Measurements from ENCODE around the gene CDH6. TPM values are rescaled to one million over a fixed set of nuclear protein-coding genes. Genes with fewer than 3 reads are reported as not detected.
"Not testable (repeated sequence)": the region's sequence is repeated elsewhere in the genome, so short reads cannot be mapped to it uniquely, and the experiment has no call there.

CDH6 gene
- total and polyA plus RNA-seq, 2 experiments from 2014 or later: 0.77 TPM; not detected in 1

GRCh38 chr5:31359839-31360238 lies 166.4 kb downstream of the CDH6 start:
- no peak overlapping the region for H3K4me3 ChIP-seq
- H3K27me3 ChIP-seq: no peaks in the 10 kb centered on the region
- no peak for DNase-seq (ENCODE audit: low read depth in 1 of 2, low spot score in 1 of 2)
- TF ChIP-seq, protein P1, sequence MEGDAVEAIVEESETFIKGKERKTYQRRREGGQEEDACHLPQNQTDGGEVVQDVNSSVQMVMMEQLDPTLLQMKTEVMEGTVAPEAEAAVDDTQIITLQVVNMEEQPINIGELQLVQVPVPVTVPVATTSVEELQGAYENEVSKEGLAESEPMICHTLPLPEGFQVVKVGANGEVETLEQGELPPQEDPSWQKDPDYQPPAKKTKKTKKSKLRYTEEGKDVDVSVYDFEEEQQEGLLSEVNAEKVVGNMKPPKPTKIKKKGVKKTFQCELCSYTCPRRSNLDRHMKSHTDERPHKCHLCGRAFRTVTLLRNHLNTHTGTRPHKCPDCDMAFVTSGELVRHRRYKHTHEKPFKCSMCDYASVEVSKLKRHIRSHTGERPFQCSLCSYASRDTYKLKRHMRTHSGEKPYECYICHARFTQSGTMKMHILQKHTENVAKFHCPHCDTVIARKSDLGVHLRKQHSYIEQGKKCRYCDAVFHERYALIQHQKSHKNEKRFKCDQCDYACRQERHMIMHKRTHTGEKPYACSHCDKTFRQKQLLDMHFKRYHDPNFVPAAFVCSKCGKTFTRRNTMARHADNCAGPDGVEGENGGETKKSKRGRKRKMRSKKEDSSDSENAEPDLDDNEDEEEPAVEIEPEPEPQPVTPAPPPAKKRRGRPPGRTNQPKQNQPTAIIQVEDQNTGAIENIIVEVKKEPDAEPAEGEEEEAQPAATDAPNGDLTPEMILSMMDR (IDR thresholded peaks at IDR 0.05; ENCODE audit: low read depth, low read length): no peak
- H3K27ac ChIP-seq: no peak overlapping the region
- H3K4me1 ChIP-seq (ENCODE audit: low read depth): no peaks in the 10 kb centered on the region
- H3K36me3 ChIP-seq: no peaks in the 10 kb centered on the region
- no peaks in the 10 kb centered on the region for H3K9me3 ChIP-seq (ENCODE audit: low read depth)

DNA sequence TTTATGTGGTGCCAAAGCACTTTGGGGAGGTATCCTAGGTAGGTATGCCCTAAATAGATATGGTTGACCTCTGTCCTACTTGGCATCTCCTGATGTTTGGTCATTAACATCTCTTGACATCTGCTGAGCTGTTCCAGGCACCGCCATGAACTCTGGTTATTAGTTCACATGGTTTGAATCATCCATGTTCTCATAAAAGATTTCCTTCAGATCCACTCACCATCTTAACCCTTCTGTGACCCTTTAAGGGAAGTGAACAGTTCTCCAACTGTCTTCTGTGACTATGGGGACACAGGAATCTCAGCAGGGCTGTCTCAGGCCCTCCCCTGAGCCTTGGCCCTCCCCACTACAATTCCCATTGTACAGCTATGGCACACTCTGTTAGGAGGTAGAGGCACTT lies 167.7 kb downstream of the CDH6 start:
- no peaks in the 10 kb centered on the region for H3K27me3 ChIP-seq
- H3K27ac ChIP-seq: no peak overlapping the region
- H3K4me1 ChIP-seq (ENCODE audit: low read depth): no peaks in the 10 kb centered on the region
- no peaks in the 10 kb centered on the region for H3K9me3 ChIP-seq (ENCODE audit: low read depth)
- TF ChIP-seq, protein P1 (IDR thresholded peaks at IDR 0.05; ENCODE audit: low read depth, low read length): no peak
- no peak overlapping the region for H3K4me3 ChIP-seq
- peak in 1 of 2 donors; percentile 65 for DNase-seq (ENCODE audit: low read depth in 1 of 2, low spot score in 1 of 2)
- H3K36me3 ChIP-seq: no peaks in the 10 kb centered on the region

DNA sequence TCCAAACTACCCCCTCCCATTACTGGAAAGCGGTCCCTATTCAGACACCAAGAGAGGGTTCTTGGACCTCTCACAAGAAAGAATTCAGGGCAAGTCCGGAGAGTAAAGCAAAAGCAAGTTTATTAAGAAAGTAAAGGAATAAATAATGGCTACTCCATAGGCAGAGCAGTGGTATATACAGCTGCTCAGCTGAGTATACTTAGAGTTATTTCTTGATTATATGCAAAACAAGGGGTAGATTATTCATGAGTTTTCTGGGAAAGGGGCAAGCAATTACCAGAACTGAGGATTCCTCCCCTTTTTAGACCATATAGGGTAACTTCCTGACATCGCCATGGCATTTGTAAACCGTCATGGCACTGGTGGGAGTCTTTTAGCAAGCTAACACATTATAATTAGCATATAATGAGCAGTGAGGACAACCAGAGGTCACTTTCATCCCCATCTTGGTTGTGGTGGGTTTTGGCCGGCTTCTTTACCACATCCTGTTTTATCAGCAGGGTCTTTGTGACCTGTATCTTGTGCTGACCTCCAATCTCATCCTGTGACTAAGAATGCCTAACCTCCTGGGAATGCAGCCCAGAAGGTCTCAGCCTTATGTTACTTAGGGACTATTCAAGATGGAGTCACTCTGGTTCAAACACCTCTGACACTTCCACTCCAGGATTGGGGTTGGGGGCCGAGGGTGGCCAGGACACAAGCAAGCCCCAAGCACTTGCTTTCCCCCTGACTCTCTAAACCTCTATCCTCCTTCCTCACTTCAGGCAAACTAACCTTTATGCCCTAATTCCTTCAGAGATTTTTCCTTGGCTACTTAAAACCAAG lies 168.4 kb downstream of the CDH6 start:
- not testable (repeated sequence) for H3K4me3 ChIP-seq; H3K27ac ChIP-seq; H3K36me3 ChIP-seq; H3K9me3 ChIP-seq (ENCODE audit: low read depth); H3K4me1 ChIP-seq (ENCODE audit: low read depth); H3K27me3 ChIP-seq
- DNase-seq (ENCODE audit: low read depth in 1 of 2, low spot score in 1 of 2): peak in 1 of 2 donors; percentile 38

DNA sequence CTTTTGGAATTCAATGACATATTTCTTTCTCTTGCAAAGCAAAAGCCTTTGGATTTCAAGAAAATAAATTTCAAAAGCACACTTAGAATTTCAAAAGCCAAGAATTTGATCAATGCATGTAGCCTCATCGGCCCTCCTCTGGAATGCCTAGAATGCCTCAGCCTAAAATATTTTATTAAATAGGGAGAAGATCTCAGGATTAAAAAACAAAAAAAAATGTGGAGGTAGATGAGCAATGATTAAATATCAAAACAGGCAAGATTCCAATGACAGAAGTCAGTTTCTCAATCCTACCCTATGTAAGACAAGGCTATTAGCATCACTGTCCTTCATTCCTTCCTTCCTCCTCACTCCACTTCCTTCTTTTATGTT lies 169.0 kb downstream of the CDH6 start:
- no peaks in the 10 kb centered on the region for H3K27me3 ChIP-seq
- H3K27ac ChIP-seq: no peak overlapping the region
- no peaks in the 10 kb centered on the region for H3K36me3 ChIP-seq
- H3K4me1 ChIP-seq (ENCODE audit: low read depth): no peaks in the 10 kb centered on the region
- no peak for DNase-seq (ENCODE audit: low read depth in 1 of 2, low spot score in 1 of 2)
- H3K4me3 ChIP-seq: no peak overlapping the region
- H3K9me3 ChIP-seq (ENCODE audit: low read depth): no peaks in the 10 kb centered on the region
- TF ChIP-seq, protein P1 (IDR thresholded peaks at IDR 0.05; ENCODE audit: low read depth, low read length): no peak

DNA sequence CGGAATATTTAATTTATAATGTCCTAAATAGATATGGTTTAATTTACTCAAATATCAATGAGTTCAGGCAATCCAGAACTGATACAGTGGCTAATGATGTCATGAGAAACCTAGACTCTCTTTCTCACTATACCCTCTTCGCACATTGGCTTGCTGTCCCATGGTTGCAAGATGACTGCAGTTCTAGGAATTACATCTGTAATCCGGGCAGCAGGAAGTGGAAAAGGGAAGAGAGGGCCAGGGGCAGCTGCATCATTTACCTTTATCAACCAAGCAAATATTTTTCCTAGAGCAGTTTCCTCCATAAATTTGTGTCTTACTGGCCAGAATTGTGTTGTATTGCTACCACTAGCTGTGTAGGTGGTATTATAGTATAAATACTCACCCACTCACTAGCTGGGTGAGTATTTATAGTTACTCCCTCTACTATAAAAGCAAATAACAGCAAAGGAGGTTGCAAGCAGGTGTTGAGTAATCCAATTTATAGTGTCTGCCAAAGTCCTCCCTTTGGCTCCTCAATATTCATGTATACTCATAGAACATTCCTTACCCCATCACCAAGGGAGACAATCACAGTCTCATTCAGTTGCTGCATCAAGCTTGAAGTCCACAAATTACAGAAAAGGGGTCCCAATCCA lies 169.6 kb downstream of the CDH6 start:
- peak in 1 of 2 donors; percentile 35 for DNase-seq (ENCODE audit: low read depth in 1 of 2, low spot score in 1 of 2)
- Histone ChIP-seq H3K36me3 (no peaks in the 10 kb centered on the region), H3K4me3 (no peak overlapping the region), H3K27ac (no peak overlapping the region), H3K9me3 (ENCODE audit: low read depth) (no peaks in the 10 kb centered on the region), H3K4me1 (ENCODE audit: low read depth) (no peaks in the 10 kb centered on the region), H3K27me3 (no peaks in the 10 kb centered on the region)
- TF ChIP-seq, protein P1 (IDR thresholded peaks at IDR 0.05; ENCODE audit: low read depth, low read length): no peak
